Neural cell (in vitro differentiated cells): ENCODE measurements around the gene FAM20C. TPM values are rescaled to one million over a fixed set of nuclear protein-coding genes. Genes with fewer than 3 reads are reported as not detected.

Source experiments
- H2AFZ ChIP-seq: fragments of 200-600, 300-800 bp; sonication (generic), shearing (Covaris generic); 2 replicates; pipeline ENCODE4 v1.6.0; 2014; ENCODE audit warnings: low read depth, mild to moderate bottlenecking, antibody characterized with exemption, low read length, moderate library complexity
- H3F3A ChIP-seq: fragments of 200-600 bp; shearing (Covaris generic); 2 replicates; pipeline ENCODE4 v1.6.1; 2016; ENCODE audit warnings: mild to moderate bottlenecking, moderate library complexity, mixed read lengths, antibody characterized with exemption, low read length; ENCODE audit not compliant: insufficient read depth, poor library complexity, severe bottlenecking
- H3K27ac ChIP-seq: fragments of 200-600, 300-800 bp; sonication (generic), shearing (Covaris generic); 2 replicates; pipeline ENCODE4 v1.5.1; 2014; ENCODE audit warnings: mild to moderate bottlenecking, low read length, moderate library complexity
- H3K27me3 ChIP-seq: fragments of 300-800, 200-600 bp; sonication (generic), shearing (Covaris generic); 2 replicates; pipeline ENCODE4 v1.6.0; 2014; ENCODE audit warnings: mild to moderate bottlenecking, low read depth, low read length, moderate library complexity; ENCODE audit not compliant: insufficient read depth
- H3K36me3 ChIP-seq: fragments of 300-800, 200-600 bp; sonication (generic), shearing (Covaris generic); 2 replicates; pipeline ENCODE4 v1.5.1; 2014; ENCODE audit warnings: mild to moderate bottlenecking, antibody characterized with exemption, low read length, moderate library complexity; ENCODE audit not compliant: insufficient read depth
- H3K4me2 ChIP-seq: fragments of 300-800, 200-600 bp; sonication (generic), shearing (Covaris generic); 2 replicates; pipeline ENCODE4 v1.6.0; 2014; ENCODE audit warnings: mild to moderate bottlenecking, low read length
- H3K4me3 ChIP-seq: fragments of 300-800, 200-600 bp; sonication (generic), shearing (Covaris generic); 2 replicates; pipeline ENCODE4 v1.5.1; 2014; ENCODE audit warnings: mild to moderate bottlenecking, low read length, moderate library complexity
- H3K79me2 ChIP-seq: fragments of 200-600 bp; shearing (Covaris generic); replicated peaks from 2 replicates; pipeline ENCODE4 v1.6.0; 2014; ENCODE audit warnings: mild to moderate bottlenecking, low read length, moderate library complexity; ENCODE audit not compliant: insufficient read depth
- H3K9ac ChIP-seq: fragments of 300-800, 200-600 bp; sonication (generic), shearing (Covaris generic); 2 replicates; pipeline ENCODE4 v1.6.1; 2016; ENCODE audit warnings: mild to moderate bottlenecking, low read length, mixed read lengths
- H3K9me2 ChIP-seq: fragments of 200-600 bp; shearing (Covaris generic); 2 replicates; pipeline ENCODE4 v1.6.1; 2016; ENCODE audit warnings: mild to moderate bottlenecking, low read length, mixed read lengths; ENCODE audit not compliant: insufficient read depth
- H3K9me3 ChIP-seq: fragments of 200-600, 300-800 bp; sonication (generic), shearing (Covaris generic); 2 replicates; pipeline ENCODE4 v1.6.1; 2016; ENCODE audit warnings: mild to moderate bottlenecking, mixed run types, low read length, moderate library complexity, mixed read lengths
- H4K20me1 ChIP-seq: fragments of 200-600 bp; shearing (Covaris generic); 2 replicates; pipeline ENCODE4 v1.6.1; 2016; ENCODE audit warnings: mild to moderate bottlenecking, mixed run types; ENCODE audit not compliant: insufficient read depth
- EP300 ChIP-seq: fragments of 450-650 bp; conservative IDR thresholded peaks from 2 replicates; pipeline ENCODE4 v1.6.1; 2014; ENCODE audit warnings: antibody characterized with exemption, mild to moderate bottlenecking, moderate library complexity; ENCODE audit not compliant: poor library complexity, severe bottlenecking
- EZH2 ChIP-seq: fragments of 200-600, 300-800 bp; shearing (Covaris generic), sonication (generic); IDR thresholded peaks from 2 replicates; pipeline ENCODE4 v1.6.1; 2014; ENCODE audit warnings: antibody characterized with exemption, low read length, borderline replicate concordance, mild to moderate bottlenecking; ENCODE audit not compliant: insufficient read depth, poor library complexity, severe bottlenecking
- MXI1 ChIP-seq: fragments of 450-650 bp; conservative IDR thresholded peaks from 2 replicates; pipeline ENCODE4 v1.6.1; 2014; ENCODE audit warnings: antibody characterized with exemption, mild to moderate bottlenecking; ENCODE audit not compliant: poor library complexity, severe bottlenecking
- POLR2AphosphoS5 ChIP-seq: IDR thresholded peaks from 2 replicates; pipeline ENCODE4 v1.6.1; 2012
- RAD21 ChIP-seq: fragments of 450-650 bp; conservative IDR thresholded peaks from 2 replicates; pipeline ENCODE4 v1.6.1; 2014; ENCODE audit warnings: antibody characterized with exemption, mild to moderate bottlenecking, moderate library complexity
- SMC3 ChIP-seq: fragments of 450-650 bp; conservative IDR thresholded peaks from 2 replicates; pipeline ENCODE4 v1.6.1; 2014; ENCODE audit warnings: antibody characterized with exemption, mild to moderate bottlenecking, moderate library complexity; ENCODE audit not compliant: poor library complexity
- TAF1 ChIP-seq: IDR thresholded peaks from 2 replicates; pipeline ENCODE4 v1.6.1; 2012; ENCODE audit warnings: low read depth
- polyA plus RNA-seq: library from polyadenylated mRNA; depleted of rRNA; stranded (reverse); fragments of >200 nt; gene quantifications from 2 replicates; pipeline ENCODE4 v1.2.3, GENCODE V29; 2014
- TF ChIP-seq, protein P1 (sequence below): IDR thresholded peaks from 2 replicates; pipeline ENCODE4 v1.6.1; 2012; ENCODE audit warnings: borderline replicate concordance
- TF ChIP-seq, protein P2 (sequence below): fragments of 450-650 bp; IDR thresholded peaks from 2 replicates; pipeline ENCODE4 v1.5.1; 2014; ENCODE audit warnings: antibody characterized with exemption, mild to moderate bottlenecking, moderate library complexity; ENCODE audit not compliant: poor library complexity, severe bottlenecking

Gene FAM20C
- polyA plus RNA-seq, 1 donor from 2014 or later, result 22.7 TPM

DNA sequence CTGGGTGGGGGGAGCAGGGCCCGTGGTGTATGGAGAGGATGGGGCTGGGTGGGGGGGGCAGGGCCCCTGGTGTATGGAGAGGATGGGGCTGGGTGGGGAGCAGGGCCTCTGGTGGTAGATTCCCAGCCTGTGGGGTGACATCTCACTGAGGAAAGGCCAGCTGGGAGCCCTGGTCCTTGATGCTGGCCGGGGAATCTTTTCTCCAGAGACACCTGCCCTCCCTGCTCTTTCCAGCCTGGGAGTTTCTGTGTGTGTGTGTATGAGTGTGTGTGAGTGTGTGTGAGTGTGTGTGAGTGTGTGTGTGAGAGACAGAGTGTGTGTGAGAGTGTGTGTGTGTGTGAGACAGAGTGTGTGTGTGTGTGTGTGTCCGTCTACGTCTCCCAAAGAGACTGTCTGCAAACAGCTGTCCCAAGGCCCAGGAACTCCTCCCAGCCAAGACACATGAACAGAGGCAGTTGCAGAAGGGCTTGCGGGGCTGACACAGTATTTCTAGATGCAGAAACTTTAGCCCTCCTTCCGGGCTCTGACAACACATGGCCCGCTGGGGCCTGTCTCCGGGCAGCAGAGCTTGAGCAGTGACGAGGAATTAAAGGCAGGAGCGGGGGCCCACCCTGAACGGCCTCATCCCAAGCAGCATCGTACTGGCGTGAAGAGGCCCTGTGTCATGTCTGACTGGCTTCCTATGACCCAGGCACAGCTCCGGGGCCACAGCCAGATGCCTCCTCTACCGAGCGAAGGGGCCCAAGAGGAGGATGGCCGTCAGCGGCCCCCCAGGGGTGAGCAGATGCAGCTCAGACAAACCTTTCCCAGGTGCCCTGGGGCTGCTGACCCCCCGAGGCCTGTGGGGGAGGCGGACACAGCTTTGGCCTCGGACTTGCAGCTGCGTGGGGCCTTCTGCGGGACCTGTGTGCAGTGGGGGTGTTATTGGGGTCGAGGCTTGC lies 24.3 kb downstream of the FAM20C start:
- Histone ChIP-seq H3K9me2 (no peaks in the 10 kb centered on the region), H3K27me3 (no peaks in the 10 kb centered on the region), H4K20me1 (no peaks in the 10 kb centered on the region), H3K79me2 (no peaks in the 10 kb centered on the region), H3K9me3 (no peaks in the 10 kb centered on the region), H2AFZ (no peak overlapping the region), H3K27ac (no peak overlapping the region), H3K4me3 (no peak overlapping the region), H3K36me3 (no peaks in the 10 kb centered on the region), H3F3A (no peaks in the 10 kb centered on the region), H3K4me2 (no peak overlapping the region), H3K9ac (no peak overlapping the region)
- TF ChIP-seq EZH2 (no peak), SMC3 (no peak), RAD21 (no peak), MXI1 (no peak), POLR2AphosphoS5 (no peak), TAF1 (no peak), EP300 (no peak)
- TF ChIP-seq, protein P1, sequence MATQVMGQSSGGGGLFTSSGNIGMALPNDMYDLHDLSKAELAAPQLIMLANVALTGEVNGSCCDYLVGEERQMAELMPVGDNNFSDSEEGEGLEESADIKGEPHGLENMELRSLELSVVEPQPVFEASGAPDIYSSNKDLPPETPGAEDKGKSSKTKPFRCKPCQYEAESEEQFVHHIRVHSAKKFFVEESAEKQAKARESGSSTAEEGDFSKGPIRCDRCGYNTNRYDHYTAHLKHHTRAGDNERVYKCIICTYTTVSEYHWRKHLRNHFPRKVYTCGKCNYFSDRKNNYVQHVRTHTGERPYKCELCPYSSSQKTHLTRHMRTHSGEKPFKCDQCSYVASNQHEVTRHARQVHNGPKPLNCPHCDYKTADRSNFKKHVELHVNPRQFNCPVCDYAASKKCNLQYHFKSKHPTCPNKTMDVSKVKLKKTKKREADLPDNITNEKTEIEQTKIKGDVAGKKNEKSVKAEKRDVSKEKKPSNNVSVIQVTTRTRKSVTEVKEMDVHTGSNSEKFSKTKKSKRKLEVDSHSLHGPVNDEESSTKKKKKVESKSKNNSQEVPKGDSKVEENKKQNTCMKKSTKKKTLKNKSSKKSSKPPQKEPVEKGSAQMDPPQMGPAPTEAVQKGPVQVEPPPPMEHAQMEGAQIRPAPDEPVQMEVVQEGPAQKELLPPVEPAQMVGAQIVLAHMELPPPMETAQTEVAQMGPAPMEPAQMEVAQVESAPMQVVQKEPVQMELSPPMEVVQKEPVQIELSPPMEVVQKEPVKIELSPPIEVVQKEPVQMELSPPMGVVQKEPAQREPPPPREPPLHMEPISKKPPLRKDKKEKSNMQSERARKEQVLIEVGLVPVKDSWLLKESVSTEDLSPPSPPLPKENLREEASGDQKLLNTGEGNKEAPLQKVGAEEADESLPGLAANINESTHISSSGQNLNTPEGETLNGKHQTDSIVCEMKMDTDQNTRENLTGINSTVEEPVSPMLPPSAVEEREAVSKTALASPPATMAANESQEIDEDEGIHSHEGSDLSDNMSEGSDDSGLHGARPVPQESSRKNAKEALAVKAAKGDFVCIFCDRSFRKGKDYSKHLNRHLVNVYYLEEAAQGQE, result no peak
- TF ChIP-seq, protein P2, sequence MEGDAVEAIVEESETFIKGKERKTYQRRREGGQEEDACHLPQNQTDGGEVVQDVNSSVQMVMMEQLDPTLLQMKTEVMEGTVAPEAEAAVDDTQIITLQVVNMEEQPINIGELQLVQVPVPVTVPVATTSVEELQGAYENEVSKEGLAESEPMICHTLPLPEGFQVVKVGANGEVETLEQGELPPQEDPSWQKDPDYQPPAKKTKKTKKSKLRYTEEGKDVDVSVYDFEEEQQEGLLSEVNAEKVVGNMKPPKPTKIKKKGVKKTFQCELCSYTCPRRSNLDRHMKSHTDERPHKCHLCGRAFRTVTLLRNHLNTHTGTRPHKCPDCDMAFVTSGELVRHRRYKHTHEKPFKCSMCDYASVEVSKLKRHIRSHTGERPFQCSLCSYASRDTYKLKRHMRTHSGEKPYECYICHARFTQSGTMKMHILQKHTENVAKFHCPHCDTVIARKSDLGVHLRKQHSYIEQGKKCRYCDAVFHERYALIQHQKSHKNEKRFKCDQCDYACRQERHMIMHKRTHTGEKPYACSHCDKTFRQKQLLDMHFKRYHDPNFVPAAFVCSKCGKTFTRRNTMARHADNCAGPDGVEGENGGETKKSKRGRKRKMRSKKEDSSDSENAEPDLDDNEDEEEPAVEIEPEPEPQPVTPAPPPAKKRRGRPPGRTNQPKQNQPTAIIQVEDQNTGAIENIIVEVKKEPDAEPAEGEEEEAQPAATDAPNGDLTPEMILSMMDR, result no peak

DNA sequence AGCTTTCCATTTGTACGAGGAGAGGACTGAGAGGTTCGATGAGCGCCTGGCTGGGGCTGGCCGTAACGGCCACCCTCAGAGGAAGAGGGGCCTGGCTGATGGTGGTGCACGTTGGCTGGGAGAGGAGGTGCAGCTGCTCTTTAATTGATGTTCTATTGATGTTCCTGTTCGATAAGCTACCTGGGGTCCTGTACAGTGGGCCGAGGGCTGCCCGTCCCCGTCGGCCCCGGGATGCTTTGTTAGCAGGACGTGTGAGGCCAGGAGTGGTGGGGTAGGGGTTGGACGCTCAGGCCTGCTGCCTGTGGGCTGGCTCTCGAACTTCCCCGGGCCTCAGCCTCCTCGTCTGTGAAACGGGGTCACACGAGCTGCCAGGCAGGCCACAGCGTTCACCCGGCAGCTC lies 25.4 kb downstream of the FAM20C start:
- Histone ChIP-seq H3K9ac (no peak overlapping the region), H3K4me2 (no peak overlapping the region), H2AFZ (no peak overlapping the region), H3K79me2 (no peaks in the 10 kb centered on the region), H3K27ac (no peak overlapping the region), H3K9me2 (no peaks in the 10 kb centered on the region), H3K27me3 (no peaks in the 10 kb centered on the region), H3K9me3 (no peaks in the 10 kb centered on the region), H3F3A (no peaks in the 10 kb centered on the region), H4K20me1 (no peaks in the 10 kb centered on the region), H3K36me3 (no peaks in the 10 kb centered on the region), H3K4me3 (no peak overlapping the region)
- TF ChIP-seq POLR2AphosphoS5 (no peak), RAD21 (no peak), SMC3 (no peak), EZH2 (no peak)
- TF ChIP-seq, protein P2, result no peak
